B cell (primary cell): ENCODE results near the gene GNB5. TPM values are rescaled to one million over a fixed set of nuclear protein-coding genes. Genes with fewer than 3 reads are reported as not detected.
"Not testable (repeated sequence)": the region's sequence is repeated elsewhere in the genome, so short reads cannot be mapped to it uniquely, and the experiment has no call there.

ENCODE experiments used
- ATAC-seq: fragments of 200-7000 bp; cut with Tn5 transposase; one replicate; pipeline ENCODE4 v1.10.0; 2021; ENCODE audit warnings: low read depth, mild to moderate bottlenecking, moderate number of reproducible peaks, moderate library complexity
- CTCF ChIA-PET: fragments of 350-600 bp; sonication (Branson Sonifier 250); formaldehyde crosslinking; loops from one replicate; lab custom pipeline; 2021; ENCODE audit warnings: antibody characterized with exemption, inconsistent platforms; lab: Charles Lee
- POLR2A ChIA-PET: fragments of 350-600 bp; sonication (Branson Sonifier 250); formaldehyde crosslinking; loops from one replicate; lab custom pipeline; 2021; ENCODE audit warnings: antibody characterized with exemption; lab: Charles Lee
- DNase-seq: peaks from one replicate; pipeline ENCODE4 v3.0.0; 2013
- H2AFZ ChIP-seq: 2 replicates; pipeline ENCODE4 v1.6.1; 2012; ENCODE audit warnings: mild to moderate bottlenecking, low read depth, low read length; ENCODE audit not compliant: insufficient read depth, poor library complexity, severe bottlenecking
- H3K27ac ChIP-seq, 2 donors: 1 replicate in 1 of 2; 2 replicates in 1 of 2; pipeline ENCODE4 v1.5.1; 2012 to 2013; ENCODE audit warnings: low read length in 2 of 2, mild to moderate bottlenecking in 2 of 2, moderate library complexity in 1 of 2
- H3K27me3 ChIP-seq, 4 experiments: fragments of 200-600 bp in 1 of 4; sonication (generic) in 1 of 4; replicated peaks in 1 of 4; 1 replicate in 2 of 4; 2 replicates in 2 of 4; pipeline versions ENCODE4 v1.6.1 to v1.7.0; 2013 to 2016; ENCODE audit warnings: low read length in 3 of 4, mild to moderate bottlenecking in 2 of 4, mixed read lengths in 1 of 4, moderate library complexity in 1 of 4; ENCODE audit not compliant: insufficient read depth in 4 of 4, control insufficient read depth in 3 of 4; ENCODE audit errors: control extremely low read depth in 1 of 4
- H3K36me3 ChIP-seq, 2 experiments: replicated peaks in 1 of 2; 1 replicate in 1 of 2; 2 replicates in 1 of 2; pipeline versions ENCODE4 v1.6.1 to v1.7.1; 2013; ENCODE audit warnings: low read length in 1 of 2; ENCODE audit not compliant: insufficient read depth in 2 of 2, control insufficient read depth in 1 of 2; ENCODE audit errors: control extremely low read depth in 1 of 2, extremely low read depth in 1 of 2
- H3K4me1 ChIP-seq, 2 donors: fragments of 200-600 bp in 1 of 2; sonication (generic) in 1 of 2; 1 replicate in 1 of 2; 2 replicates in 1 of 2; pipeline versions ENCODE4 v1.5.1 to v1.6.1; 2013 to 2017; ENCODE audit warnings: low read length in 2 of 2; ENCODE audit not compliant: control insufficient read depth in 2 of 2, insufficient read depth in 2 of 2
- H3K4me2 ChIP-seq: replicated peaks from 2 replicates; pipeline ENCODE3; 2012; ENCODE audit warnings: mild to moderate bottlenecking, low read depth, low read length; ENCODE audit not compliant: poor library complexity, severe bottlenecking
- H3K4me3 ChIP-seq, 5 experiments: fragments of 200-600 bp in 1 of 5; sonication (generic) in 1 of 5; 1 replicate in 3 of 5; 2 replicates in 2 of 5; pipeline versions ENCODE4 v1.5.1 to v1.7.0; 2011 to 2016; ENCODE audit warnings: low read length in 4 of 5, mild to moderate bottlenecking in 4 of 5, low read depth in 2 of 5, control low read depth in 1 of 5, moderate library complexity in 1 of 5; ENCODE audit not compliant: insufficient read depth in 1 of 5; ENCODE audit errors: control extremely low read depth in 1 of 5, extremely low read depth in 1 of 5
- H3K79me2 ChIP-seq: fragments of 200-600 bp; sonication (generic); one replicate; pipeline ENCODE4 v1.6.0; 2016; ENCODE audit warnings: low read length; ENCODE audit not compliant: control insufficient read depth, insufficient read depth
- H3K9ac ChIP-seq: fragments of 200-600 bp; sonication (generic); 2 replicates; pipeline ENCODE4 v1.6.1; 2017; ENCODE audit warnings: mild to moderate bottlenecking, low read length, moderate library complexity
- H3K9me3 ChIP-seq, 3 donors: one replicate each; pipeline versions ENCODE4 v1.6.1 to v1.7.1; 2013; ENCODE audit warnings: low read length in 2 of 3; ENCODE audit not compliant: control insufficient read depth in 2 of 3, insufficient read depth in 1 of 3; ENCODE audit errors: control extremely low read depth in 1 of 3
- H4K20me1 ChIP-seq: 2 replicates; pipeline ENCODE4 v1.6.0; 2012; ENCODE audit warnings: mild to moderate bottlenecking, low read length; ENCODE audit not compliant: insufficient read depth, control insufficient read depth, poor library complexity, severe bottlenecking
- H3K27ac Mint-ChIP-seq: one replicate; pipeline ENCODE4 v1.8.0; 2021; ENCODE audit warnings: mixed read lengths
- H3K27me3 Mint-ChIP-seq: one replicate; pipeline ENCODE4 v1.8.0; 2021; ENCODE audit warnings: mixed read lengths
- H3K4me1 Mint-ChIP-seq: one replicate; pipeline ENCODE4 v1.8.0; 2021; ENCODE audit warnings: mixed read lengths
- H3K4me3 Mint-ChIP-seq: one replicate; pipeline ENCODE4 v1.8.0; 2021; ENCODE audit warnings: mixed read lengths
- H3K9me3 Mint-ChIP-seq: one replicate; pipeline ENCODE4 v1.8.0; 2022; ENCODE audit warnings: mixed read lengths; ENCODE audit not compliant: insufficient read depth
- EZH2 ChIP-seq: IDR thresholded peaks from 2 replicates; pipeline ENCODE4 v1.6.1; 2012; ENCODE audit warnings: borderline replicate concordance, low read depth, mild to moderate bottlenecking, moderate library complexity, low read length; ENCODE audit not compliant: insufficient read depth, poor library complexity, severe bottlenecking
- WGBS: methylation state at CpG from one replicate; pipeline ENCODE4 v1.1.5; 2013; ENCODE audit warnings: missing lambda C conversion rate; ENCODE audit not compliant: insufficient coverage; 5-methylcytosine and 5-hydroxymethylcytosine counted together
- intact Hi-C: fragments of 100-400 bp; cut with micrococcal nuclease; formaldehyde crosslinking; loops from one replicate; pipeline ENCODE4 v1.10.0; 2022
- polyA minus RNA-seq: library from RNA; depleted of rRNA, polyadenylated mRNA; stranded (reverse); fragments of >200 nt; gene quantifications from 2 replicates; pipeline ENCODE4 v1.2.3, GENCODE V29; 2012
- polyA plus RNA-seq: library from polyadenylated mRNA; depleted of rRNA; stranded (reverse); fragments of >200 nt; gene quantifications from 2 replicates; pipeline ENCODE4 v1.2.3, GENCODE V29; 2012
- total RNA-seq, 2 donors: library from RNA; stranded (reverse); fragments of 120-200 nt in 1 of 2; gene quantifications; 1 replicate in 1 of 2; 2 replicates in 1 of 2; pipeline versions ENCODE4 v1.2.3 to v1.2.4, GENCODE V29; 2013 to 2022
- TF ChIP-seq, protein P1 (sequence below): fragments of 200-600 bp; IDR thresholded peaks from one replicate; pipeline ENCODE4 v1.8.0; 2022; ENCODE audit warnings: antibody characterized with exemption, mild to moderate bottlenecking

Gene GNB5
- total RNA-seq (142 and 156 TPM in 2 replicates), polyA plus RNA-seq (58.5 and 64.3 TPM in 2 replicates), polyA minus RNA-seq (46.0 and 110 TPM in 2 replicates)
- total RNA-seq (2013): 65.3 TPM

DNA sequence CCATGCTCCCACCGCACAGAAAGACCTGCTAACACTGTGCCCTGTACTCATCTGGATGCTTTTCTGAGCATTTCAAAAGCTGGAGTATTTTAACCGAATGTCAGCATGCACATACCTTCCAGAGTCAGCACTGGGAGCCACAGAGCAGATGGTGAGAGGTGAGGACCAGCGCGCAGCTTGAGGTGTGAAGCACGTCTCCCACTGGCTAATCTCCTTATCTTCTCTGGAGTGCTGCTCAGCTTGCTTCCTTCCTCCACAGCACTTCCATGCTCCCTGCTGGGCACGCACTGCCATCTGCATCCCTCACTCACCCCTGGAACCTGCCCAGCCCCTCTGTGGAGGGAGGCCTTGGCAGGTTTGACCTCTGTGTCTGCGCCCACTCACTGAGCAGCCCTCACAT, at the start of gene GNB5:
TSS of gene GNB5 (minus strand) at position 186 of the 400 bp plus-strand sequence. CDS start 6,716 bp downstream, outside the sequence.
- no peaks in the 10 kb centered on the region for H3K4me1 ChIP-seq
- no peaks in the 10 kb centered on the region for H3K9me3 Mint-ChIP-seq
- WGBS: 73% methylated on average over 7 of the region's 7 CpGs
- DNase-seq (no peak), ATAC-seq (no peak)
- H3K79me2 ChIP-seq: no peaks in the 10 kb centered on the region
- no peak within 1 kb of the TSS for H3K27ac Mint-ChIP-seq
- H3K27ac ChIP-seq: no peak within 1 kb of the TSS
- TF ChIP-seq, protein P1, sequence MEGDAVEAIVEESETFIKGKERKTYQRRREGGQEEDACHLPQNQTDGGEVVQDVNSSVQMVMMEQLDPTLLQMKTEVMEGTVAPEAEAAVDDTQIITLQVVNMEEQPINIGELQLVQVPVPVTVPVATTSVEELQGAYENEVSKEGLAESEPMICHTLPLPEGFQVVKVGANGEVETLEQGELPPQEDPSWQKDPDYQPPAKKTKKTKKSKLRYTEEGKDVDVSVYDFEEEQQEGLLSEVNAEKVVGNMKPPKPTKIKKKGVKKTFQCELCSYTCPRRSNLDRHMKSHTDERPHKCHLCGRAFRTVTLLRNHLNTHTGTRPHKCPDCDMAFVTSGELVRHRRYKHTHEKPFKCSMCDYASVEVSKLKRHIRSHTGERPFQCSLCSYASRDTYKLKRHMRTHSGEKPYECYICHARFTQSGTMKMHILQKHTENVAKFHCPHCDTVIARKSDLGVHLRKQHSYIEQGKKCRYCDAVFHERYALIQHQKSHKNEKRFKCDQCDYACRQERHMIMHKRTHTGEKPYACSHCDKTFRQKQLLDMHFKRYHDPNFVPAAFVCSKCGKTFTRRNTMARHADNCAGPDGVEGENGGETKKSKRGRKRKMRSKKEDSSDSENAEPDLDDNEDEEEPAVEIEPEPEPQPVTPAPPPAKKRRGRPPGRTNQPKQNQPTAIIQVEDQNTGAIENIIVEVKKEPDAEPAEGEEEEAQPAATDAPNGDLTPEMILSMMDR: no peak
- TF ChIP-seq EZH2: no peak
- POLR2A ChIA-PET: interaction anchor here (0.7 kb wide), 1 partner anchor 53 kb away, joined by 8 read pairs; no protein-coding TSS in a partner anchor
- peaks cover 0 to 6% of the 10 kb centered on the region in 2 experiments for H3K36me3 ChIP-seq
- H3K4me3 Mint-ChIP-seq: no peak within 1 kb of the TSS
- H3K9ac ChIP-seq: no peak within 1 kb of the TSS
- H2AFZ ChIP-seq: no peak within 1 kb of the TSS
- CTCF ChIA-PET: interaction anchor here (0.6 kb wide), 1 partner anchor 120 kb away, joined by 3 read pairs; no protein-coding TSS in a partner anchor
- no peak within 1 kb of the TSS for H3K4me3 ChIP-seq
- no peaks in the 10 kb centered on the region for H3K27me3 ChIP-seq
- H3K4me1 Mint-ChIP-seq: no peaks in the 10 kb centered on the region
- intact Hi-C loops: no loop called here
- no peaks in the 10 kb centered on the region for H4K20me1 ChIP-seq
- no peaks in the 10 kb centered on the region for H3K27me3 Mint-ChIP-seq
- H3K9me3 ChIP-seq: no peaks in the 10 kb centered on the region
- H3K4me2 ChIP-seq: no peak within 1 kb of the TSS

DNA sequence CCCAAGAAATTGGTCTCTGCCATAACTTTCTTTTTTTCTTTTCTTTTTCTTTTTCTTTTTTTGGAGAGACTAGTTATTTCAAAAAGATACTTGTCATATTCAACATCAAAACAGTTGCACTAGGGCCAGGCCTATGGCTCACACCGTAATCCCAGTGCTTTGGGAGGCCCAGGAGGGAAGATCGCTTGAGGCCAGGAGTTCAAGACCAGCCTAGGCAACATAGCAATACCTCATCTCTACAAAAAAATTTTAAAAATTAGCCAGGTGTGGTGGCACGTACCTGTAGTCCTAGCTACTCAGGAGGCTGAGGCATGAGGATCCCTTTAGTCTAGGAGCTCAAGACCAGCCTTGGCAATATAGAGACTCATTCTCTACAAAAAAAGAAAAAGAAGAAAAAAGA, 49.0 kb upstream of the GNB5 start:
- H3K4me1 Mint-ChIP-seq: peaks cover 64% of the 10 kb centered on the region
- no peak overlapping the region for H3K4me3 Mint-ChIP-seq
- no peak overlapping the region for H3K27ac Mint-ChIP-seq
- intact Hi-C loops: no loop called here
- no CpG with 5 or more reads among the region's 3 CpGs for WGBS
- ATAC-seq (no peak), DNase-seq (no peak)
- no peaks in the 10 kb centered on the region for H3K9me3 Mint-ChIP-seq
- Histone ChIP-seq H3K27me3 (no peaks in the 10 kb centered on the region), H3K36me3 (no peaks in the 10 kb centered on the region), H3K9me3 (no peaks in the 10 kb centered on the region), H3K27ac (no peak overlapping the region), H4K20me1 (no peaks in the 10 kb centered on the region), H3K4me1 (peaks cover 23 to 53% of the 10 kb centered on the region in 2 donors), H3K4me3 (no peak overlapping the region), H3K79me2 (no peaks in the 10 kb centered on the region), H3K4me2 (no peak overlapping the region), H2AFZ (no peak overlapping the region), H3K9ac (no peak overlapping the region)
- CTCF ChIA-PET: interaction anchor here (1.3 to 24.5 kb wide), 4 partner anchors 15 to 69 kb away, joined by 4 to 512 read pairs (median 58); no protein-coding TSS in a partner anchor
- POLR2A ChIA-PET: interaction anchor here (0.7 kb wide), 1 partner anchor 226 kb away, joined by 7 read pairs; no protein-coding TSS in a partner anchor
- TF ChIP-seq, protein P1: no peak
- TF ChIP-seq EZH2: no peak
- no peaks in the 10 kb centered on the region for H3K27me3 Mint-ChIP-seq

DNA sequence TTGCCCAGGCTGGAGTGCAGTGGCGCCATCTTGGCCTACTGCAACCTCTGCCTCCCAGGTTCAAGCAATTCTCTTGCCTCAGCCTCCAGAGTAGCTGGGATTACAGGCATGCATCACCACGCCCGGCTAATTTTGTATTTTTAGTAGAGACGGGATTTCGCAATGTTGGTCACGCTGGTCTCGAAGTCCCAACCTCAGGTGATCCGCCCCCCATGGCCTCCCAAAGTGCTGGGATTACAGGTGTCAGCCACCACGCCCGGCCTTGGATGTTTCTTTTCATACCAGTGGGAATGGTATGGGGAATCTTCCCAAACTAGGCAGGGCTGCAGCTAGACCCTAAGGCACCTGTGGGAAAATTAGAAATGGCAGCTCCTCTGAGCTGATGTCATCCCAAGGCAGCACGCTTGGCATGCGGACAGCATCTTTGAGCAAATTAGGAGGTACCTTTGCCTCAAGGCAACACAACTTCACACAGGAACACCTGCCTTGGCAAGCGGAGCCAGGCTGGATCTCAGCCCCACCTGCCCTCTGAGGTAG, 47.9 kb upstream of the GNB5 start:
- intact Hi-C loops, H3K36me3 ChIP-seq, H3K4me2 ChIP-seq, H3K9me3 ChIP-seq, H3K4me3 ChIP-seq, H3K27ac ChIP-seq, H3K79me2 ChIP-seq, H4K20me1 ChIP-seq, H3K9ac ChIP-seq, DNase-seq, H2AFZ ChIP-seq, H3K27me3 Mint-ChIP-seq, H3K4me3 Mint-ChIP-seq, H3K27me3 ChIP-seq, ATAC-seq, H3K27ac Mint-ChIP-seq, H3K9me3 Mint-ChIP-seq: not testable (repeated sequence)
- WGBS: 97% methylated on average over 12 of the region's 13 CpGs
- H3K4me1 ChIP-seq: peaks cover 34 to 62% of the 10 kb centered on the region in 2 donors
- H3K4me1 Mint-ChIP-seq: peaks cover 70% of the 10 kb centered on the region
- CTCF ChIA-PET: interaction anchor here (1.3 to 24.5 kb wide), 4 partner anchors 14 to 70 kb away, joined by 4 to 512 read pairs (median 58); no protein-coding TSS in a partner anchor
- POLR2A ChIA-PET: interaction anchor here (0.6 kb wide), 1 partner anchor 321 kb away, joined by 3 read pairs; no protein-coding TSS in a partner anchor
